IMR-90 (cell line): Measurements from ENCODE around the gene FBXO3. TPM values are rescaled to one million over a fixed set of nuclear protein-coding genes. Genes with fewer than 3 reads are reported as not detected.

Source experiments
- ATAC-seq: fragments of 200-7000 bp; cut with Tn5 transposase; 2 replicates; pipeline ENCODE4 v1.9.1; 2020; ENCODE audit warnings: low read depth, mild to moderate bottlenecking, moderate library complexity
- BruUV-seq: library from RNA; stranded (reverse); fragments of 400-500 nt; replicated peaks from 2 replicates; lab custom pipeline; 2021; lab: Mats Ljungman, UMichigan
- CTCF ChIA-PET: fragments of 300-600 bp; formaldehyde crosslinking; extraction: SDS; loops from one replicate; lab custom pipeline; 2021; ENCODE audit warnings: antibody characterized with exemption; lab: Yijun Ruan, JAX
- POLR2A ChIA-PET: fragments of 300-600 bp; sonication (Branson Sonifier 250); formaldehyde crosslinking; loops from one replicate; lab custom pipeline; 2022; ENCODE audit warnings: antibody characterized with exemption; ENCODE audit not compliant: unreplicated experiment; lab: Charles Lee
- DNase-seq: peaks from one replicate; pipeline ENCODE4 v3.0.0; 2013
- H2AFZ ChIP-seq: replicated peaks from 2 replicates; pipeline ENCODE3; 2013; ENCODE audit warnings: low read length, mild to moderate bottlenecking; ENCODE audit not compliant: poor library complexity
- H2AK5ac ChIP-seq: 2 replicates; pipeline ENCODE4 v1.6.1; 2013; ENCODE audit warnings: low read depth, low read length, inconsistent platforms
- H2AK9ac ChIP-seq: replicated peaks from 2 replicates; pipeline ENCODE3; 2013; ENCODE audit warnings: mild to moderate bottlenecking, low read depth, low read length, moderate library complexity; ENCODE audit not compliant: poor library complexity
- H2BK120ac ChIP-seq: 2 replicates; pipeline ENCODE4 v1.6.1; 2013; ENCODE audit warnings: low read depth, low read length, inconsistent platforms
- H2BK15ac ChIP-seq: 3 replicates; pipeline ENCODE4 v1.6.1; 2013; ENCODE audit warnings: low read depth, low read length, inconsistent platforms
- H2BK20ac ChIP-seq: 2 replicates; pipeline ENCODE4 v1.6.1; 2013; ENCODE audit warnings: low read depth, mild to moderate bottlenecking, inconsistent platforms, low read length, moderate library complexity
- H2BK5ac ChIP-seq: 2 replicates; pipeline ENCODE4 v1.6.1; 2013; ENCODE audit warnings: mild to moderate bottlenecking, low read depth, low read length, inconsistent platforms; ENCODE audit not compliant: poor library complexity, severe bottlenecking
- H3K14ac ChIP-seq: replicated peaks from 2 replicates; pipeline ENCODE4 v1.6.1; 2013; ENCODE audit warnings: low read depth, low read length, inconsistent platforms
- H3K18ac ChIP-seq: 2 replicates; pipeline ENCODE4 v1.6.1; 2013; ENCODE audit warnings: low read depth, low read length, control low read depth
- H3K23ac ChIP-seq: 2 replicates; pipeline ENCODE4 v1.6.1; 2013; ENCODE audit warnings: low read depth, low read length, inconsistent platforms
- H3K27ac ChIP-seq: 2 replicates; pipeline ENCODE4 v1.5.1; 2013; ENCODE audit warnings: mild to moderate bottlenecking, control low read depth, low read length; ENCODE audit not compliant: insufficient read depth
- H3K27me3 ChIP-seq: 2 replicates; pipeline ENCODE4 v1.6.1; 2013; ENCODE audit warnings: low read length; ENCODE audit not compliant: control insufficient read depth, insufficient read depth
- H3K36me3 ChIP-seq: 2 replicates; pipeline ENCODE4 v1.6.1; 2013; ENCODE audit warnings: low read length, mixed read lengths; ENCODE audit not compliant: control insufficient read depth, insufficient read depth
- H3K4ac ChIP-seq: 2 replicates; pipeline ENCODE4 v1.6.1; 2013; ENCODE audit warnings: low read depth, low read length, inconsistent platforms
- H3K4me1 ChIP-seq: 2 replicates; pipeline ENCODE4 v1.6.1; 2013; ENCODE audit warnings: low read length, mixed read lengths; ENCODE audit not compliant: control insufficient read depth, insufficient read depth
- H3K4me2 ChIP-seq: 2 replicates; pipeline ENCODE4 v1.6.1; 2013; ENCODE audit warnings: low read depth, mild to moderate bottlenecking, control low read depth, low read length, moderate library complexity
- H3K4me3 ChIP-seq: 2 replicates; pipeline ENCODE4 v1.5.1; 2013; ENCODE audit warnings: low read depth, mild to moderate bottlenecking, control low read depth, low read length, moderate library complexity; ENCODE audit not compliant: insufficient read depth
- H3K56ac ChIP-seq: 2 replicates; pipeline ENCODE4 v1.6.1; 2013; ENCODE audit warnings: low read length, inconsistent platforms; ENCODE audit not compliant: insufficient read depth; ENCODE audit errors: extremely low read depth
- H3K79me1 ChIP-seq, 2 experiments: 2 replicates each; pipeline ENCODE4 v1.6.1; 2013; ENCODE audit warnings: low read length in 2 of 2, inconsistent platforms in 1 of 2, low read depth in 1 of 2
- H3K9ac ChIP-seq: 2 replicates; pipeline ENCODE4 v1.6.1; 2013; ENCODE audit warnings: low read depth, low read length, control low read depth
- H3K9me1 ChIP-seq: 2 replicates; pipeline ENCODE4 v1.6.1; 2013; ENCODE audit warnings: low read length, inconsistent platforms; ENCODE audit not compliant: insufficient read depth
- H3K9me3 ChIP-seq: 2 replicates; pipeline ENCODE4 v1.6.1; 2013; ENCODE audit warnings: low read length; ENCODE audit not compliant: control insufficient read depth, insufficient read depth
- H4K20me1 ChIP-seq: 2 replicates; pipeline ENCODE4 v1.6.1; 2013; ENCODE audit warnings: low read length, inconsistent platforms; ENCODE audit not compliant: insufficient read depth
- H4K5ac ChIP-seq: 2 replicates; pipeline ENCODE4 v1.6.1; 2013; ENCODE audit warnings: mild to moderate bottlenecking, low read depth, low read length, control low read depth
- H4K8ac ChIP-seq, 2 experiments: 2 replicates each; pipeline ENCODE4 v1.6.1; 2013; ENCODE audit warnings: low read depth in 2 of 2, low read length in 2 of 2, control low read depth in 1 of 2, inconsistent platforms in 1 of 2
- H4K91ac ChIP-seq: 2 replicates; pipeline ENCODE4 v1.6.1; 2013; ENCODE audit warnings: low read depth, low read length, inconsistent platforms; ENCODE audit not compliant: insufficient read depth
- CEBPB ChIP-seq: IDR thresholded peaks from 2 replicates; pipeline ENCODE4 v1.6.1; 2012; ENCODE audit warnings: low read depth, low read length, improper control_type of control experiment
- ELK1 ChIP-seq: fragments of 150-350 bp; IDR thresholded peaks from 2 replicates; pipeline ENCODE4 v1.6.1; 2016; ENCODE audit warnings: low read depth, mild to moderate bottlenecking, low read length, moderate library complexity, borderline replicate concordance
- MAFK ChIP-seq: IDR thresholded peaks from 2 replicates; pipeline ENCODE4 v1.6.1; 2012; ENCODE audit warnings: low read depth, low read length, improper control_type of control experiment
- MXI1 ChIP-seq: IDR thresholded peaks from 2 replicates; pipeline ENCODE4 v1.6.1; 2012; ENCODE audit warnings: low read depth, mild to moderate bottlenecking, low read length, moderate library complexity, borderline replicate concordance
- POLR2A ChIP-seq: IDR thresholded peaks from 2 replicates; pipeline ENCODE4 v1.6.1; 2012; ENCODE audit warnings: mild to moderate bottlenecking, low read depth, low read length
- RAD21 ChIP-seq: IDR thresholded peaks from 2 replicates; pipeline ENCODE4 v1.6.1; 2012; ENCODE audit warnings: low read length, improper control_type of control experiment
- RCOR1 ChIP-seq: IDR thresholded peaks from 2 replicates; pipeline ENCODE4 v1.6.1; 2012; ENCODE audit warnings: mild to moderate bottlenecking, low read length, improper control_type of control experiment; ENCODE audit not compliant: insufficient replicate concordance
- RFX5 ChIP-seq: IDR thresholded peaks from 2 replicates; pipeline ENCODE4 v1.8.0; 2012; ENCODE audit warnings: low read depth, mild to moderate bottlenecking, low read length, moderate library complexity
- USF2 ChIP-seq: fragments of 150-350 bp; IDR thresholded peaks from 2 replicates; pipeline ENCODE4 v1.6.1; 2017; ENCODE audit warnings: mild to moderate bottlenecking, antibody characterized with exemption, low read length, low read depth
- WGBS, 2 experiments: methylation state at CpG; one replicate each; pipeline versions ENCODE4 v1.1.5 to v1.1.7; 2013; ENCODE audit warnings: missing lambda C conversion rate in 2 of 2; ENCODE audit not compliant: insufficient read length in 1 of 2; ENCODE audit errors: extremely low coverage in 2 of 2; 5-methylcytosine and 5-hydroxymethylcytosine counted together
- dilution Hi-C: fragments of 300-500 bp; cut with HindIII; formaldehyde crosslinking; loops from one replicate; pipeline ENCODE4 v1.14.3; 2018; ENCODE audit warnings: low sequenced_read_pairs; ENCODE audit not compliant: unreplicated experiment
- in situ Hi-C: fragments of 300-500 bp; cut with MboI; formaldehyde crosslinking; loops from 3 replicates; pipeline ENCODE4 v1.14.3; 2019; ENCODE audit warnings: low sequenced_read_pairs, inconsistent platforms, mixed read lengths
- intact Hi-C: fragments of 100-400 bp; cut with micrococcal nuclease; formaldehyde crosslinking; loops from 2 replicates; pipeline ENCODE4 v1.10.0; 2022
- polyA plus RNA-seq, 3 experiments: library from polyadenylated mRNA; depleted of rRNA; stranded (reverse); fragments of >200 nt; gene quantifications; 2 replicates each; pipeline ENCODE4 v1.2.3, GENCODE V29; 2012; ENCODE audit warnings: low replicate concordance in 1 of 3
- total RNA-seq: library from RNA; depleted of rRNA; stranded (reverse); fragments of >200 nt; gene quantifications from 2 replicates; pipeline ENCODE4 v1.2.3, GENCODE V29; 2012

Gene FBXO3
- total and polyA plus RNA-seq, 2 of the 4 experiments (the other 2 are of a cell fraction) = 26.2 to 51.1 TPM

- no peak for TF ChIP-seq ELK1
Observed at GRCh38 chr11:33731723-33732531, 42.4 kb downstream of the FBXO3 start (continued).

- ATAC-seq = no peak
- Histone ChIP-seq H3K9ac (no peak overlapping the region), H3K79me1 (peaks cover 0 to 30% of the 10 kb centered on the region in 2 experiments; a peak in 2 of 4 replicates), H3K27ac (no peak overlapping the region), H2BK15ac (no peak overlapping the region), H4K8ac (peak overlapping the region in 1 of 2 experiments; percentile 6; a peak in 1 of 4 replicates), H3K18ac (no peak overlapping the region), H3K4me3 (no peak overlapping the region), H2BK5ac (peak overlapping the region; percentile 3), H2BK20ac (no peak overlapping the region), H4K5ac (no peak overlapping the region; the same call in 1 of the 2 replicates), H3K4me1 (peaks cover 11% of the 10 kb centered on the region), H3K14ac (0 out of 2 replicates have a peak overlapping the region, but pooled peaks have one; percentile 29), H3K4ac (no peak overlapping the region), H4K20me1 (peaks cover 59% of the 10 kb centered on the region), H2AK9ac (no peak overlapping the region), H2BK120ac (no peak overlapping the region), H3K9me1 (peaks cover 21% of the 10 kb centered on the region), H3K27me3 (no peaks in the 10 kb centered on the region), H3K36me3 (peaks cover 19% of the 10 kb centered on the region), H4K91ac (no peak overlapping the region), H3K4me2 (peak overlapping the region; percentile 67), H3K23ac (peak overlapping the region; percentile 87; the same call in 1 of the 2 replicates), H3K9me3 (no peaks in the 10 kb centered on the region), H2AK5ac (peak overlapping the region; percentile 1; the same call in 1 of the 2 replicates), H2AFZ (no peak overlapping the region), H3K56ac (no peak overlapping the region)
- ChIA-PET POLR2A (no interaction called here), CTCF (no interaction called here)
- in situ Hi-C loops (no loop called here), intact Hi-C loops (no loop called here), dilution Hi-C loops (no loop called here)
- no peak for DNase-seq
- TF ChIP-seq MAFK (no peak), MXI1 (no peak), RAD21 (no peak), RFX5 (no peak), POLR2A (no peak), USF2 (no peak), CEBPB (no peak), RCOR1 (no peak)
- BruUV-seq = no TSS peak
- 48% methylated on average over 3 of the region's 7 CpGs; no CpG with 5 or more reads in 1 of the 2 experiments for WGBS, 2 experiments
Observed at GRCh38 chr11:33730716-33731115, 43.6 kb downstream of the FBXO3 start.
